IPS-18a (cell line): ENCODE data around the gene UNK.

ENCODE experiments used
- H3K27ac ChIP-seq: one replicate; pipeline ENCODE4 v1.5.1; 2013; ENCODE audit warnings: low read length
- H3K27me3 ChIP-seq: one replicate; pipeline ENCODE4 v1.6.1; 2013; ENCODE audit warnings: mild to moderate bottlenecking, low read length; ENCODE audit not compliant: control insufficient read depth, insufficient read depth
- H3K36me3 ChIP-seq: one replicate; pipeline ENCODE4 v1.6.1; 2013; ENCODE audit warnings: low read depth, low read length; ENCODE audit not compliant: control insufficient read depth
- H3K4me1 ChIP-seq: one replicate; pipeline ENCODE4 v1.6.1; 2013; ENCODE audit warnings: low read depth, low read length; ENCODE audit not compliant: control insufficient read depth
- H3K4me3 ChIP-seq: one replicate; pipeline ENCODE4 v1.5.1; 2013; ENCODE audit warnings: low read length
- H3K9ac ChIP-seq: one replicate; pipeline ENCODE4 v1.6.1; 2013; ENCODE audit warnings: mild to moderate bottlenecking, low read length, moderate library complexity
- H3K9me3 ChIP-seq: one replicate; pipeline ENCODE4 v1.6.1; 2013; ENCODE audit warnings: low read depth, low read length; ENCODE audit not compliant: control insufficient read depth

UNK gene, protein sequence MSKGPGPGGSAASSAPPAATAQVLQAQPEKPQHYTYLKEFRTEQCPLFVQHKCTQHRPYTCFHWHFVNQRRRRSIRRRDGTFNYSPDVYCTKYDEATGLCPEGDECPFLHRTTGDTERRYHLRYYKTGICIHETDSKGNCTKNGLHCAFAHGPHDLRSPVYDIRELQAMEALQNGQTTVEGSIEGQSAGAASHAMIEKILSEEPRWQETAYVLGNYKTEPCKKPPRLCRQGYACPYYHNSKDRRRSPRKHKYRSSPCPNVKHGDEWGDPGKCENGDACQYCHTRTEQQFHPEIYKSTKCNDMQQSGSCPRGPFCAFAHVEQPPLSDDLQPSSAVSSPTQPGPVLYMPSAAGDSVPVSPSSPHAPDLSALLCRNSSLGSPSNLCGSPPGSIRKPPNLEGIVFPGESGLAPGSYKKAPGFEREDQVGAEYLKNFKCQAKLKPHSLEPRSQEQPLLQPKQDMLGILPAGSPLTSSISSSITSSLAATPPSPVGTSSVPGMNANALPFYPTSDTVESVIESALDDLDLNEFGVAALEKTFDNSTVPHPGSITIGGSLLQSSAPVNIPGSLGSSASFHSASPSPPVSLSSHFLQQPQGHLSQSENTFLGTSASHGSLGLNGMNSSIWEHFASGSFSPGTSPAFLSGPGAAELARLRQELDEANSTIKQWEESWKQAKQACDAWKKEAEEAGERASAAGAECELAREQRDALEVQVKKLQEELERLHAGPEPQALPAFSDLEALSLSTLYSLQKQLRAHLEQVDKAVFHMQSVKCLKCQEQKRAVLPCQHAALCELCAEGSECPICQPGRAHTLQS

DNA sequence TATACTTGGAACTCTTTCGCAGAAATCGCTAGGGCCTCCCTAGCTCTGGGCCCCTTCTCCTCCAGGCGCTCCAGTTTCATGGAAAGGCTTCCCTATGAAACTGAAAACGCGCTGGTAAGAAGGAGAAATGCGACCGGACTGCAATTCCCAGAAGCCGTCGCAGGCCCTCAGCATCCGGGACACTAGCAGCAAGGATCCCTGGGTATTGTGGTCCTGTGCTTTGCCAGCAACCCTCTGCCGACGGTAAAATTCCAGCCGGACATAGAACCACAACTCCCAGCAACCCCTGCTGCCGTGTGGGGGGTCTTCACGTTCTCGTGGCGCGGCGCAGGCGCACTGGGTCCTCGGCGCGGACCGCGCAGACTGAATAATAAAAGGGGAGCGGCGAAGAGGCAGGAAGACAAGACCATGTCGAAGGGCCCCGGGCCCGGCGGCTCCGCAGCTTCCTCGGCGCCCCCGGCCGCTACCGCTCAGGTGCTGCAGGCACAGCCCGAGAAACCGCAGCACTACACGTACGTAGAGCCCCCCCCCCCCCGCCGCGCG lies at the start of gene UNK:
UNK (plus strand) TSS at position 334 of the 543 bp plus-strand sequence; CDS start at position 409, 75 bp downstream.
- H3K9me3 ChIP-seq: no peaks in the 10 kb centered on the region
- H3K36me3 ChIP-seq: no peaks in the 10 kb centered on the region
- H3K4me1 ChIP-seq: peaks cover 23% of the 10 kb centered on the region
- peak within 1 kb of the TSS; percentile 86 for H3K4me3 ChIP-seq
- no peaks in the 10 kb centered on the region for H3K27me3 ChIP-seq
- peak within 1 kb of the TSS; percentile 99 for H3K9ac ChIP-seq
- peak within 1 kb of the TSS; percentile 99 for H3K27ac ChIP-seq

DNA sequence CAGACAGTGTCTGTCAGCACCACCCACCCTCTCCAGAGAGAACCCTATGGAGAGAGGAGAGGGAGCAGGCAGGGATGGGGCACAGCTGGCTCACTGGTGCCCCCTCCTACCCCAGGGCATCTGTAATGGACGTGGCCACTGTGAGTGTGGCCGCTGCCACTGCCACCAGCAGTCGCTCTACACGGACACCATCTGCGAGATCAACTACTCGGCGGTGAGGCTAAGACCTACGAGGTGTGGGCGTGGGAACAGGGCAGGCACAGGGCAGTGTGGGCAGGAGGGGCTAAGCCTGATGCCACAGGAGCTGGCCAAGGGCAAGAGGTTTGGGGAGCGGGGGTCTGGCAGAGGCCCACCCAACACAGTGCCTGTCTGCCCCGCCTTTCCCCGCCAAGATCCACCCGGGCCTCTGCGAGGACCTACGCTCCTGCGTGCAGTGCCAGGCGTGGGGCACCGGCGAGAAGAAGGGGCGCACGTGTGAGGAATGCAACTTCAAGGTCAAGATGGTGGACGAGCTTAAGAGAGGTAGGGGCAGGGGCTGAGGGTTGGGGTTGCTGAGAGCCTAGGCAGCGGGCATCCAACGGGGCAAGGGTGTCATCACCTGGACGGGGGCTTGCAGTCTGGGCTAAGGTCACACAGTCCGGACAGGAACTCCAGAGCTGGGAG lies 48.3 kb upstream of the UNK start:
- H3K4me3 ChIP-seq: no peak overlapping the region
- no peaks in the 10 kb centered on the region for H3K27me3 ChIP-seq
- no peaks in the 10 kb centered on the region for H3K4me1 ChIP-seq
- H3K36me3 ChIP-seq: no peaks in the 10 kb centered on the region
- no peak overlapping the region for H3K27ac ChIP-seq
- no peaks in the 10 kb centered on the region for H3K9me3 ChIP-seq
- H3K9ac ChIP-seq: no peak overlapping the region

DNA sequence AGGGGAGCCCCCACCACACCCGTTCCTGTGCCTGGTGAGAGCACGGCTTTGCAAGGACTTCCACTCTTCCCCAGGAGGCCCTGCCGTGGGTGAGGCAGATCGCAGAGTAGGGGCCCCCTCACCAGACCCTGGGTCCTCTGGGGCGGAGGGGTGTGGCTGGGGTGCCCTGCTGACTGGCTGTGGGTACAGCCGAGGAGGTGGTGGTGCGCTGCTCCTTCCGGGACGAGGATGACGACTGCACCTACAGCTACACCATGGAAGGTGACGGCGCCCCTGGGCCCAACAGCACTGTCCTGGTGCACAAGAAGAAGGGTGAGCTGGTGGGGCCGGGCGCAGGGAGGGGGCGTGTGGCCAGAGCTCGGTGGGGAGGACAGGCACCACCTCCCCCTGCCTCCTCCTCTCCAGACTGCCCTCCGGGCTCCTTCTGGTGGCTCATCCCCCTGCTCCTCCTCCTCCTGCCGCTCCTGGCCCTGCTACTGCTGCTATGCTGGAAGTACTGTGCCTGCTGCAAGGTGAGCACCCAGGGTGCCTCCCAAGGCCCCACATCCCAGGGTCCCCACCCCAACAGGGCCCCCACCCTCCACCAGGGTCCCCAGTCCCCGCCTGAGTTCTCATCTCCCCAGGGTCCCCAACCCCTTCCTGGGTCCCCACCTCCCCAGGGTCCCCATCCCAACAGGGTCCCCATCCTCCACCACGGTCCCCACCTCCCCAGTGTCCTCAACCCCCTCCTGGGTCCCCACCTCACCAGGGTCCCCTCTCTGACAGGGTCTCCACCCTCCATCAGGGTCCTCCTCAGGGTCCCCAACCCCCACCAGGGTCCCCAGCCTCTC lies 47.3 kb upstream of the UNK start:
- Histone ChIP-seq H3K9me3 (no peaks in the 10 kb centered on the region), H3K4me1 (no peaks in the 10 kb centered on the region), H3K9ac (no peak overlapping the region), H3K36me3 (no peaks in the 10 kb centered on the region), H3K4me3 (no peak overlapping the region), H3K27ac (no peak overlapping the region), H3K27me3 (no peaks in the 10 kb centered on the region)

DNA sequence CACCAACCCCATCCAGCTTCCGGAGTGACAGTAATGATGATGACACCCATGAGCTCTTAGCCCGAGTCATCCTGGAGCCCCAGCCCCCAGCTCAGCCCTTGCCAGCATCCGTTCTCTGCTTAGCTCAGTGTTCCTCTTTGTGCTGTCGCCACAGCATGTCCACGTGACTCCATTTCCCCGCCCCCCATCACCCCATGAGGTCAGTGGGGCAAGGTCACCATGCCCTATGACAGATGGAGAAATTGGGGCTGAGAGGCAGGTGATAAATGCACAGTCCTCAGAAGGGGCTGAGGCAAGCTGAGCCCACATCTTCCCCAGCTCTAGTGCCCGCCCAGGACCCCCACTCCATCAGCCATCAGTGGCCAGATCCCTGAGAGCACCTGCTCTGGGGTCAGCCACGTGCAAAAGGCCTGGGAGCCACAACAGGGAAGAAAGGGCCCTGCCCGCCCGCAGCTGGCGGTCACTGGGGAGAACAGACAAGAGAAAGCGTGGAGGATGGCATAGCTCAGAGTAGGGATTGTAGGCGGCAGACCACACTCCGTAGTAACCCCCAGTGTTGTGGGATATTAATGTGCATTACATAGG lies 46.3 kb upstream of the UNK start:
- no peaks in the 10 kb centered on the region for H3K36me3 ChIP-seq
- H3K4me1 ChIP-seq: no peaks in the 10 kb centered on the region
- no peak overlapping the region for H3K9ac ChIP-seq
- no peaks in the 10 kb centered on the region for H3K27me3 ChIP-seq
- H3K27ac ChIP-seq: no peak overlapping the region
- no peaks in the 10 kb centered on the region for H3K9me3 ChIP-seq
- no peak overlapping the region for H3K4me3 ChIP-seq

DNA sequence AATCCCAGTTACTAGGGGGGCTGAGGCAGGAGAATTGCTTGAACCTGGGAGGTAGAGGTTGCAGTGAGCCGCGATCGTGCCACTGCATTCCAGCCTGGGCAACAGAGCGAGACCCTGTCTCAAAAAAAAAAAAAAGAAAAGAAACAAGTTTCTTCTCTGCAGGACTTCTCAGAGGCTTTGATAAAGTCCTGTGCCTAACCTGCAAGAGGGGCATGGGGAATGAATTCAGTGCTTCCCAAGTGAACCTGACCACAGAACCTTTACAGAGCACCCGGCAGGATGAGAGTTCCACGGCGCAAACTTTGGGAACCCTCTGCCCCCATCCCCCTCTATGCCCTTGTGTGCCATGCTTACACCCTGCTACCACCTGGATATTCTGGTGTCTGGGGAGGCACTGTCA lies 45.4 kb upstream of the UNK start:
- no peak overlapping the region for H3K27ac ChIP-seq
- H3K4me1 ChIP-seq: no peaks in the 10 kb centered on the region
- no peak overlapping the region for H3K4me3 ChIP-seq
- no peaks in the 10 kb centered on the region for H3K36me3 ChIP-seq
- H3K9me3 ChIP-seq: no peaks in the 10 kb centered on the region
- H3K9ac ChIP-seq: no peak overlapping the region
- no peaks in the 10 kb centered on the region for H3K27me3 ChIP-seq

DNA sequence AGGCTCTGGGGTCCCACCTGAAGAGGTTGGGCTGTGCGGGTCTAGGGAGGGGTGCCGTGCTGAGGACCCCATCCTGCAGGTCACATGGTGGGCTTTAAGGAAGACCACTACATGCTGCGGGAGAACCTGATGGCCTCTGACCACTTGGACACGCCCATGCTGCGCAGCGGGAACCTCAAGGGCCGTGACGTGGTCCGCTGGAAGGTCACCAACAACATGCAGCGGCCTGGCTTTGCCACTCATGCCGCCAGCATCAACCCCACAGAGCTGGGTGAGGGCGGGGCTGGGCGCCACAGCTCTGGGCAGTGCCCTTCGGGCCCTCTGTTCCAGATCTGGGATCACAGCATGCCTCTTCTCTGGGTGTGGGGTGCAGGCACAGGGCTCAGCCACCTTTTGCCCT lies 44.8 kb upstream of the UNK start:
- Histone ChIP-seq H3K9me3 (no peaks in the 10 kb centered on the region), H3K9ac (no peak overlapping the region), H3K27ac (no peak overlapping the region), H3K4me3 (no peak overlapping the region), H3K36me3 (no peaks in the 10 kb centered on the region), H3K27me3 (no peaks in the 10 kb centered on the region), H3K4me1 (no peaks in the 10 kb centered on the region)

DNA sequence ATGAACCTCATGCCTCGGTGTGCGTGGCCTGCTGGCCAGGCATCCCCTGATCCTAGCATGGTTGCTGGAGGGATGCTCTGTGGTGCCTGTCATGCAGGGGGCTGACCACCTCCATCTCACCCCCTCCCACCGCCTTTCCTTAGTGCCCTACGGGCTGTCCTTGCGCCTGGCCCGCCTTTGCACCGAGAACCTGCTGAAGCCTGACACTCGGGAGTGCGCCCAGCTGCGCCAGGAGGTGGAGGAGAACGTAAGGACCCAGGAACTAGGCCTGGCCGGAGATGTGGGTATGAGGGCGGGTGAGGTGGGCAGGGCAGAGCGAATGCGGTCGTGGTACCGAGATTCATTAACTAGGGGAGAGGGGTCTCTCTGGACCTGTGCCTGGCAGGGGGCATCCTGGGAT lies 44.4 kb upstream of the UNK start:
- H3K27me3 ChIP-seq: no peaks in the 10 kb centered on the region
- H3K9me3 ChIP-seq: no peaks in the 10 kb centered on the region
- H3K9ac ChIP-seq: no peak overlapping the region
- H3K4me1 ChIP-seq: no peaks in the 10 kb centered on the region
- H3K4me3 ChIP-seq: no peak overlapping the region
- no peak overlapping the region for H3K27ac ChIP-seq
- H3K36me3 ChIP-seq: no peaks in the 10 kb centered on the region

DNA sequence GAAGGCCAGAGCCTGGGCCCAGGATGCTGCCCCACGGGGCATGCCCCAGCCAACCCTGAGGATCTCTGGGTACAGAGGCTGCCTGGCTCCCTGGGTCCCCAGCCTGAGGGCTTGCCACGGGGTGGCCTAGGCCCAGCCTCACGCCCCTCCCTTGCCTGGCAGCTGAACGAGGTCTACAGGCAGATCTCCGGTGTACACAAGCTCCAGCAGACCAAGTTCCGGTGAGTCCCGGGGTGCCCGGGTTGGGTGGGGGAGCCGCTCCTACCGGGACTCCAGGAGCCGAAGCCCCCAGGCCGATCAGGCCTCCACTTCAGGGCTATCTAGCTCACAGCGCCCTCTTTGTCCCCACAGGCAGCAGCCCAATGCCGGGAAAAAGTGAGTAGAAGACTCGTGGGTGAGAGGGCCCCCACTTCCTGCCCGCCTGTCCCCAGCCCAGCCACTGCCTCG lies 44.0 kb upstream of the UNK start:
- no peaks in the 10 kb centered on the region for H3K4me1 ChIP-seq
- H3K27ac ChIP-seq: no peak overlapping the region
- no peak overlapping the region for H3K9ac ChIP-seq
- no peaks in the 10 kb centered on the region for H3K36me3 ChIP-seq
- no peaks in the 10 kb centered on the region for H3K9me3 ChIP-seq
- H3K27me3 ChIP-seq: no peaks in the 10 kb centered on the region
- no peak overlapping the region for H3K4me3 ChIP-seq

DNA sequence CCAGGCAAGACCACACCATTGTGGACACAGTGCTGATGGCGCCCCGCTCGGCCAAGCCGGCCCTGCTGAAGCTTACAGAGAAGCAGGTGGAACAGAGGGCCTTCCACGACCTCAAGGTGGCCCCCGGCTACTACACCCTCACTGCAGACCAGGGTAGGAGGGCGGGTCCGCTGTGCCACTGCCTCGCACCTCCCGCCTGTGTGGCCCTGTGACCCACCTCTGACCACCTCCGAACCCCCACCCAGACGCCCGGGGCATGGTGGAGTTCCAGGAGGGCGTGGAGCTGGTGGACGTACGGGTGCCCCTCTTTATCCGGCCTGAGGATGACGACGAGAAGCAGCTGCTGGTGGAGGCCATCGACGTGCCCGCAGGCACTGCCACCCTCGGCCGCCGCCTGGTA lies 42.3 kb upstream of the UNK start:
- no peak overlapping the region for H3K4me3 ChIP-seq
- H3K27ac ChIP-seq: no peak overlapping the region
- no peaks in the 10 kb centered on the region for H3K9me3 ChIP-seq
- no peak overlapping the region for H3K9ac ChIP-seq
- H3K36me3 ChIP-seq: no peaks in the 10 kb centered on the region
- H3K27me3 ChIP-seq: no peaks in the 10 kb centered on the region
- H3K4me1 ChIP-seq: no peaks in the 10 kb centered on the region

DNA sequence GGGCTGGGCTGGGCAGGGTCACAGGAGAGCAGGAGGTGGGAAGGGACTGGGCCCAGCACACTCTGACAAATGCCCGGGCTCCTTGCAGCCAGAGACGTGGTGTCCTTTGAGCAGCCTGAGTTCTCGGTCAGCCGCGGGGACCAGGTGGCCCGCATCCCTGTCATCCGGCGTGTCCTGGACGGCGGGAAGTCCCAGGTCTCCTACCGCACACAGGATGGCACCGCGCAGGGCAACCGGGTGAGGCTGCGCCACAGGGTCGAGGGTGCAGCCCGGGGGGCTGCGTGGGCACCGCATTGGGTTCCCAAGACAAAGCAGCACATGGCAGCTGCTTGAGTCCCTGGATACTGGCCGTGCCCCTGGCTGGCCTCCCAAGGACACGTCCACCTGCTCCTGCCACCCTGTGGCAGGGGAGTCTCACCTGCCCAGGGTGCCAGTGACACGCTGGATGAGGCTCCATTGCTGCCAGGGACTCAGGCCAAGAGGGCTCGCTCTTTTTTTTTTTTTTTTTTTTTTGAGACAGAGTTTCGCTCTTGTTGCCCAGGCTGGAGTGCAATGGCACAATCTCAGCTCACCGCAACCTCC lies 40.9 kb upstream of the UNK start:
- no peaks in the 10 kb centered on the region for H3K9me3 ChIP-seq
- H3K27ac ChIP-seq: no peak overlapping the region
- H3K27me3 ChIP-seq: no peaks in the 10 kb centered on the region
- H3K4me3 ChIP-seq: no peak overlapping the region
- no peak overlapping the region for H3K9ac ChIP-seq
- no peaks in the 10 kb centered on the region for H3K4me1 ChIP-seq
- no peaks in the 10 kb centered on the region for H3K36me3 ChIP-seq
